Kidney (tissue), 14 donors: ENCODE results near the gene MUC6. TPM values are rescaled to one million over a fixed set of nuclear protein-coding genes. Genes with fewer than 3 reads are reported as not detected.

Experiments used
- DNase-seq, 5 donors: peaks; one replicate each; pipeline ENCODE4 v3.0.0-alpha.2; 2013 to 2020
- FAIRE-seq: peaks from 2 replicates; lab custom pipeline; 2012; peaks lifted over from hg19 to GRCh38; lab: Jason Lieb, UNC
- H3K27ac ChIP-seq, 2 donors: one replicate each; pipeline ENCODE4 v1.7.0; 2013; ENCODE audit warnings: low read depth in 2 of 2, low read length in 2 of 2, inconsistent platforms in 1 of 2
- H3K27me3 ChIP-seq: one replicate; pipeline ENCODE4 v1.7.1; 2013; ENCODE audit warnings: low read length, inconsistent platforms; ENCODE audit not compliant: control insufficient read depth, insufficient read depth
- H3K36me3 ChIP-seq, 3 donors: one replicate each; pipeline versions ENCODE4 v1.7.0 to v1.7.1; 2013; ENCODE audit warnings: low read length in 3 of 3, control low read depth in 1 of 3, inconsistent platforms in 1 of 3; ENCODE audit not compliant: insufficient read depth in 3 of 3, control insufficient read depth in 2 of 3
- H3K4me1 ChIP-seq, 3 donors: one replicate each; pipeline versions ENCODE4 v1.7.0 to v1.7.1; 2013; ENCODE audit warnings: low read length in 3 of 3, inconsistent platforms in 1 of 3, low read depth in 1 of 3; ENCODE audit not compliant: control insufficient read depth in 2 of 3, insufficient read depth in 2 of 3
- H3K4me3 ChIP-seq, 3 donors: one replicate each; pipeline versions ENCODE4 v1.7.0 to v1.8.1; 2013; ENCODE audit warnings: low read length in 3 of 3, control low read depth in 1 of 3, inconsistent platforms in 1 of 3
- H3K9ac ChIP-seq, 3 donors: one replicate each; pipeline versions ENCODE4 v1.7.0 to v1.7.1; 2013; ENCODE audit warnings: low read length in 3 of 3, control low read depth in 1 of 3, inconsistent platforms in 1 of 3
- H3K9me3 ChIP-seq, 3 donors: one replicate each; pipeline versions ENCODE4 v1.7.0 to v1.7.1; 2013; ENCODE audit warnings: low read length in 3 of 3, control low read depth in 1 of 3, inconsistent platforms in 1 of 3; ENCODE audit not compliant: control insufficient read depth in 2 of 3, insufficient read depth in 1 of 3
- CTCF ChIP-seq: IDR thresholded peaks from 3 replicates; pipeline ENCODE4 v1.5.1; 2012; ENCODE audit warnings: mild to moderate bottlenecking, moderate library complexity, borderline replicate concordance; ENCODE audit not compliant: insufficient read depth; ENCODE audit errors: extremely low read depth
- intact Hi-C: fragments of 100-400 bp; cut with DNase I; formaldehyde crosslinking; loops from one replicate; pipeline ENCODE4 v1.11.1; 2022
- polyA plus RNA-seq: library from polyadenylated mRNA; stranded (reverse); fragments of 350-450 nt; fragmentation: Illumina TruSeq; extraction: RNeasy Lipid Tissue Mini Kit (QIAGEN cat#74804); gene quantifications from one replicate; pipeline ENCODE4 v1.2.3, GENCODE V29; 2014; ENCODE audit warnings: low read depth, low replicate concordance; ENCODE audit not compliant: insufficient read depth
- total RNA-seq: library from RNA; stranded (reverse); fragmentation: NEBNext Ultra II Directional; extraction: Animal tissue kit (Norgen Biotek cat#: 25700); gene quantifications from one replicate; pipeline ENCODE4 v1.2.1, GENCODE V29; 2021
- donor health status: control.
- donor health status: control.
- donor health status: control.
- donor health status: control.
- donor health status: control.
- donor health status: DM: yes; HTN: yes; CAD: no.
- donor health status: Normal renal cell carcinoma (clear cell type).

Gene MUC6
- total and polyA plus RNA-seq, 2 donors from 2014 or later: 1.1 to 3.0 TPM

GRCh38 chr11:985406-985805 lies 51.1 kb downstream of the MUC6 start:
- peak in 4 of 5 donors; percentile 66 to 84 (median 75) for DNase-seq
- Histone ChIP-seq H3K9ac (peak overlapping the region in 1 of 3 donors; percentile 12), H3K4me1 (peaks cover 0 to 15% (median 0%) of the 10 kb centered on the region in 3 donors), H3K36me3 (peaks cover 0 to 58% (median 36%) of the 10 kb centered on the region in 3 donors), H3K9me3 (no peaks in the 10 kb centered on the region), H3K27me3 (no peaks in the 10 kb centered on the region), H3K27ac (no peak overlapping the region), H3K4me3 (no peak overlapping the region)
- intact Hi-C loops: no loop called here
- no peak for FAIRE-seq
- no peak for TF ChIP-seq CTCF

GRCh38 chr11:984546-984945 lies 52.0 kb downstream of the MUC6 start:
- H3K4me3 ChIP-seq: no peak overlapping the region
- TF ChIP-seq CTCF: no peak
- FAIRE-seq (no peak), DNase-seq (peak in 2 of 5 donors; percentile 47 to 48)
- intact Hi-C loops: no loop called here
- no peaks in the 10 kb centered on the region for H3K9me3 ChIP-seq
- no peak overlapping the region for H3K27ac ChIP-seq
- H3K4me1 ChIP-seq: peaks cover 0 to 15% (median 0%) of the 10 kb centered on the region in 3 donors
- peaks cover 0 to 54% (median 33%) of the 10 kb centered on the region in 3 donors for H3K36me3 ChIP-seq
- H3K27me3 ChIP-seq: no peaks in the 10 kb centered on the region
- H3K9ac ChIP-seq: no peak overlapping the region

GRCh38 chr11:981764-982163 lies 54.8 kb downstream of the MUC6 start:
- intact Hi-C loops: no loop called here
- H3K4me1 ChIP-seq: peaks cover 0 to 23% (median 0%) of the 10 kb centered on the region in 3 donors
- no peak overlapping the region for H3K9ac ChIP-seq
- no peak overlapping the region for H3K27ac ChIP-seq
- FAIRE-seq (no peak), DNase-seq (no peak)
- no peaks in the 10 kb centered on the region for H3K27me3 ChIP-seq
- H3K9me3 ChIP-seq: no peaks in the 10 kb centered on the region
- no peak for TF ChIP-seq CTCF
- peaks cover 0 to 53% (median 31%) of the 10 kb centered on the region in 3 donors for H3K36me3 ChIP-seq
- H3K4me3 ChIP-seq: no peak overlapping the region
